ENCODE data around the gene JAKMIP2. TPM values are rescaled to one million over a fixed set of nuclear protein-coding genes. Genes with fewer than 3 reads are reported as not detected.
"Not testable (repeated sequence)": the region's sequence is repeated elsewhere in the genome, so short reads cannot be mapped to it uniquely, and the experiment has no call there.

The JAKMIP2 gene
- total RNA-seq, 4 donors from 2014 or later = 0.28 to 2.0 (median 0.73) TPM

- TF ChIP-seq CTCF (IDR thresholded peaks at IDR 0.05) = no peak
- no peak for DNase-seq (ENCODE audit: low spot score)
- ATAC-seq (ENCODE audit: low FRiP score) = no peak
These were observed 55.3 kb downstream of the JAKMIP2 start for GRCh38 chr5:147727200-147727599.

DNA sequence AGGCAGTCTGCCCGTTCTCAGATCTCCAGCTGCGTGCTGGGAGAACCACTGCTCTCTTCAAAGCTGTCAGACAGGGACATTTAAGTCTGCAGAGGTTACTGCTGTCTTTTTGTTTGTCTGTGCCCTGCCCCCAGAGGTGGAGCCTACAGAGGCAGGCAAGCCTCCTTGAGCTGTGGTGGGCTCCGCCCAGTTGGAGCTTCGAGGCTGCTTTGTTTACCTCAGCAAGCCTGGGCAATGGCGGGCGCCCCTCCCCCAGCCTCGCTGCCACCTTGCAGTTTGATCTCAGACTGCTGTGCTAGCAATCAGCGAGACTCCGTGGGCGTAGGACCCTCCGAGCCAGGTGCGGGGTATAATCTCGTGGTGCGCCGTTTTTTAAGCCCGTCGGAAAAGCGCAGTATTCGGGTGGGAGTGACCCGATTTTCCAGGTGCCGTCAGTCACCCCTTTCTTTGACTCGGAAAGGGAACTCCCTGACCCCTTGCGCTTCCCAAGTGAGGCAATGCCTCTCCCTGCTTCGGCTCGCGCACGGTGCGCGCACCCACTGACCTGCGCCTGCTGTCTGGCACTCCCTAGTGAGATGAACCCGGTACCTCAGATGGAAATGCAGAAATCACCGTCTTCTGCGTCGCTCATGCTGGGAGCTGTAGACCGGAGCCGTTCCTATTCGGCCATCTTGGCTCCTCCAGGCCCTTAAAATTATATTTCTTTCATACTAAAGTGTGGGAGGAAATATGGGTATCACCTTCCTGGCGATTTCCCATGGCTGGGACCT lies 61.2 kb downstream of the JAKMIP2 start:
- DNase-seq (ENCODE audit: low spot score); ATAC-seq (ENCODE audit: low FRiP score): not testable (repeated sequence)

- ATAC-seq (ENCODE audit: low FRiP score) (no peak), DNase-seq (ENCODE audit: low spot score) (no peak)
- no peak for TF ChIP-seq CTCF (IDR thresholded peaks at IDR 0.05)
These were observed 68.8 kb downstream of the JAKMIP2 start for GRCh38 chr5:147713550-147714295.

DNA sequence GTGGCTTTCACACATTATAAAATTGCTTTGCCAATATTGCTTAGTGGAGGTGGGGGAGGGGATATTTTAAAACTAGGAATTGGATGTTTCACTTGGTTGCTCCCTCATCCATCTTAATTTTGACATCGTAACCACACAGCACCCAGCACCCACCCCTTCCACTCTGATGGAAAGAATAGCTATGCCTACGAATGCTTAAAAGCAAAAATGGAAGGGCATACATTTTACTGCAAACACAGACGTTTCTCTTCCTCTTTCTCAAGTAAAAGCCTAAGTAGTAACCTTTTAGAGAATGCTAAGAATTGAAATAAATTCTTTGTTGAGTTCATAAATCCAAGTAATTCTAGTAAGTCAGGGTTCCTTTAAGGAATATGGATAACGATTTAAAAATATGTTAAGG lies 69.9 kb downstream of the JAKMIP2 start:
- ATAC-seq (ENCODE audit: low FRiP score) = no peak
- TF ChIP-seq CTCF (IDR thresholded peaks at IDR 0.05) = no peak
- no peak for DNase-seq (ENCODE audit: low spot score)

- ATAC-seq (ENCODE audit: low FRiP score) = no peak
These were observed 70.5 kb downstream of the JAKMIP2 start for GRCh38 chr5:147712019-147712418.

DNA sequence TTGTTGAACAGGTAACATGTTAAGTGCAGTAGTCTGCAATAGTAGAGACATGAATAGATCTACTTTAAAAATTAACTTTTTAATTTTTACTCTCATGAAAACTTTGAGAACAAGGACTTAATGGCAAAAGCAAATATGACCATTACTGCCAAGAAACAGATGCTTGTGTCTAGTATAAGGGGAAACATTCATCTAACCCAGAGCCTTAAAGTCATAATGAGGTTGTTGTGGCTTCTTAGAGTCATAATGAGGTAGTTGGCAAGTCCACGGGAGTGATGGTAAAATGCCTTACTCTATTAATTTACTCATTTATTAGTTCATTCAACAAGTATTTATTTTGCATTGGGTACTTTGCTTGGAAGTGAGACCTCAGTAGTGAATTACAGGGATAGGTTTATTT lies 71.5 kb downstream of the JAKMIP2 start:
- DNase-seq (ENCODE audit: low spot score) (no peak), ATAC-seq (ENCODE audit: low FRiP score) (no peak)
- TF ChIP-seq CTCF (IDR thresholded peaks at IDR 0.05) = no peak

More at GRCh38 chr5:147712019-147712418, 70.5 kb downstream of the JAKMIP2 start:
- DNase-seq (ENCODE audit: low spot score) = no peak
- TF ChIP-seq CTCF (IDR thresholded peaks at IDR 0.05) = no peak

GRCh38 chr5:147708708-147709107 lies 73.8 kb downstream of the JAKMIP2 start:
- DNase-seq (ENCODE audit: low spot score) (no peak), ATAC-seq (ENCODE audit: low FRiP score) (no peak)
- no peak for TF ChIP-seq CTCF (IDR thresholded peaks at IDR 0.05)

All from omental fat pad (tissue), 4 donors.